Activated gamma-delta T cell treated with anti-CD3 and anti-CD28 coated beads, Interleukin-2, amount 50 U/mL, for 16 hours (primary cell): Measurements from ENCODE around the gene NYAP2.

Experiments used
- DNase-seq: peaks from one replicate; pipeline ENCODE4 v3.0.0-alpha.2; 2020; ENCODE audit warnings: low read depth

NYAP2 gene

GRCh38 chr2:225399504-225399903 lies at the start of gene NYAP2:
TSS of gene NYAP2 (plus strand) at chr2:225399710. CDS start at chr2:225408881, 9,171 bp downstream.
- no peak for DNase-seq

GRCh38 chr2:225353579-225354085 lies 45.9 kb upstream of the NYAP2 start:
- DNase-seq = no peak

- no peak for DNase-seq
Measured at GRCh38 chr2:225354281-225354774, 45.2 kb upstream of the NYAP2 start.

GRCh38 chr2:225355788-225356187 lies 43.7 kb upstream of the NYAP2 start:
- DNase-seq = no peak

- no peak for DNase-seq
Measured at GRCh38 chr2:225366731-225367130, 32.8 kb upstream of the NYAP2 start.

DNA sequence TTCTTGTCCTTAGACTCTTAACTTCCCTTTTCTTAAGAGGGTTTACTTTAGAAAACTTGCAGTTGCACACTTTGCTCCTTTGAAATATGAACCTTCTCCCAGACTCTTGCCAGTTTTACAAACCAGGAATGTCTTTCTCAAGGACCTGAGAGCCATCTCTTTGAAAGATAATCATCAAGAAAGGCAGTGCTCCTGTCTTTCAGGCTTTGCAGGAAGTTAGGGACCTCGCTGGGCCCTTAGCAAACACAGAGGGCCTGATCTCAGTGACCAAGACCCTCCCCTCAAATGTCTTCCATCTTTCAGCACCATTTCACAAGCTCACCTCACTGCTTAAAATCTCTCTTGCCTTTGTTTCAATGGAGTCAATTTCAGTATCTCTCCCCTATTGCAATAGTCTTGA lies 32.0 kb upstream of the NYAP2 start:
- no peak for DNase-seq

GRCh38 chr2:225378984-225379383 lies 20.5 kb upstream of the NYAP2 start:
- no peak for DNase-seq

GRCh38 chr2:225379856-225380255 lies 19.7 kb upstream of the NYAP2 start:
- DNase-seq = no peak

GRCh38 chr2:225381609-225382008 lies 17.9 kb upstream of the NYAP2 start:
- no peak for DNase-seq

- no peak for DNase-seq
Measured at GRCh38 chr2:225398372-225398771, 1.1 kb upstream of the NYAP2 start.

DNA sequence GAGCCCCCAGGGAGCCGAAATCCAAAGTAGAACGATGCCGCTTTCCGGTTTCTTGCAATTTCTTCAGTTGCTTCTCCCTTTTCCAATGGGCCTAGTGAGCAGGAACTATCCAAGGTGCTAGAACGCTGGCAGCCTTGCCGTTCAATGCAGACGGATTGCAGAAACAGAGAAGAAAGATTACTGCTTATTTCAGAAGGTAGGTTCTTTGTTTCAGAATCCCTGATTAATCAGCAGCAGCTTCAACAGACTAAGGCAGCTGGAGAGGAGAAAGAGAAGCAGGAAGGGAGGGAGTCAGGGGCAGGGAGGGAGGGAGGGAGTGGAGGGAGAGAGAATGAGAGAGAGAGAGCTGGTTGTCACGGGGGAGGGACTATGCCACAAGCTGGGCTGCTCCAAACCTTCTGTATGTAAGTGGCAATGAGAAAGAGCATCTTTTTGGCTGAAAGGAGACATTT lies 576 bp downstream of the NYAP2 start:
- no peak for DNase-seq

DNA sequence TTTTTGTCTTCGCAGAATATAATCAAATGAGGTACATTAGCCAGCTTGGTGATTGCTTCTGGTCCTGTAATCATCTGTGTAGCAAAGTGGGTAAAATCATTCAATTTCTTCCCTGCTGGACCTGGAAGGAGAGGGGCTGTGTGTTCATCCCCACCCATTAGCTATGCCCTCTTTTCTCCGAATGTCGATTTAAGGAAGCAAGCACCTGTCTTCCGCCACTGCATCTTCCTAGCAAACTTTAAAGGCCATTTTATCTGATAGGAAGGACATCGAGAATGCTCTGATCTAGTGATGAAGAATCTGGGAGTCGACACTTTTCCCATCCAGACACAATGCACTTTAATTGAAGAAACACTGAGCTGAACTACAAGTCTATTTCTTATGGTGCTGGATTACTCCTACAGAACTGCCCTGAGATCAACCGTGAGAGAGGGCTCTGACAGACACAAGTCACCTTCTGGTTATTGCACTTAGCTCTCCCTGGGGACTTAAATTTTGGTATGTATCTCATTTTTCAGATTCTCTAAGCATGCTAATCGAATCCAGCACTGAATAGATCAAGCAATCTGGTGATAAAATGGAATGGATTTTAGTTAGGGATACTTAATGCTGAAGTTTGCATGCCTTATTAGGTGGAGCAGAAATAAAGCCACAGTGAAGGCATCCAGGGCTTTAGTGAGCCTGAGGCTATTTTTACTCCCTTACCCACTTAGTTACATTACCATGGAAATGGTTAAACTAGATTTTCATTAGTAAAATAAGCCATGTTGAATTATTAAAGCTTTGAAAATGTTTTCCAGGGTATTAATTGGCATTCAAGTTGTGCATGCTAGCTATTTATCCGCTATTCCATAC lies 1.3 kb downstream of the NYAP2 start:
- DNase-seq = no peak

DNA sequence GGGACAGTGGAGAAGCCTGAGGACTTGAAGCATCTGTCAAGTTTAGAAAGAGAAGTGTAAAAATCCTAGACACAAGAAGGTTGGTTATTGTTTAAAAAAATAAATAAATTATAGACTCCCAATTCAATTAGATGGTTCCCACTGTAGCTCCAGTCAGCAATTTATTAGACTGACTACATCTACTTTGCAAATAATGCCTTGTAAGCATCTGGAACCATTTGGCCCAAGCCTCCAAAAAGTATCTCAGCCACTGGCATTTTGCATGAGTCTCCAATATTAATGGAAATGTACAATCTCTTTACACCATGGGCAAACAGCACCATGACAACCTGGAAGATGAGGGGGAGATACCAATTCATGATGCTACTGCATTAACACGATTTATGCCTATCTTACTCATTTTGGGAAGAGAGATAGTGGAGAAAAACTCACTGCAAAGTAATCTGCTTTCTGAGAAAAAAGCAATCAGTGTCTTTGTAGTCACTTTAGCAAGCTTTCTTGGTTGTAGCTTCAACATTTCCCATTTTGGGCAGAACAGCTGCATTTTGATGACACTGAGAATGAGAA lies 2.8 kb downstream of the NYAP2 start:
- no peak for DNase-seq

DNA sequence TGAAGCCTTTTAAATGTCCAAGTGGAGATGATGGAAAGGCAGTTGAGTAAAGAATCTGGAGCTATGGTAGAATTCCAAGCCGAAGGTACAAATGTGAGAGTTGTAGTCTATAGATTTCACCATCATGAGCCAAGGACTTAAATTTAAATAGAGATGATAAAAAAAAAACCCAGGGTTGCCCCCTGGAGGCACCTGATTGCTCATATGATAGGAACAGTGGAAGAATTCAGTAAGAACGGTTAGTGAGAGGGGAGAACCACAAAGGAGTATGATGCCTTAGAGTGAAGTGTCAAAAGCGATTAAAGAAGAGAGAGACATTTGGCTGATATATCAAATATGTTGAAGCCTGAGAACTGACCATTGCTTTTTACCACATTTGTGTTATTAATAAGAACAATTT lies 11.9 kb downstream of the NYAP2 start:
- DNase-seq = no peak

- DNase-seq = no peak
Measured at GRCh38 chr2:225413786-225414185, 14.3 kb downstream of the NYAP2 start.

DNA sequence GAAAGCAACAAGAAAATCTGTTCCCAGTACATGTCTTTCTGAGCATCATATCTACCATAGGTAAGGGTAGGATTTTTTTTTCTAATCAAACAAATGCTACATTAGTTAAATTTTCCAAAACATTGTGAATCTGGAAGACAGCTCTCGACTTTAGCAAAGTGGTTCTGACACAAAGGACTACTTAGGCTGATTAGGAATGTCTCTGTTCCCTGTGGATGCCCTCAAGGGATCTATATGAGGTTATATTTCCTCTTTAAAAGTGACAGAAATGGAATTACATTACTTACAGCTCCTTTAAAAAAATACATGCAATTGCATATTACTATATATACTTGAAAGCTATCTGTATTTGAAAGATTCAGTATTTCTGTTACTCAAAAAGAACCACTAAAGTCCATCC lies 15.4 kb downstream of the NYAP2 start:
- DNase-seq = no peak

- DNase-seq = no peak
Measured at GRCh38 chr2:225415341-225415740, 15.8 kb downstream of the NYAP2 start.

- no peak for DNase-seq
Measured at GRCh38 chr2:225415792-225416191, 16.3 kb downstream of the NYAP2 start.

DNA sequence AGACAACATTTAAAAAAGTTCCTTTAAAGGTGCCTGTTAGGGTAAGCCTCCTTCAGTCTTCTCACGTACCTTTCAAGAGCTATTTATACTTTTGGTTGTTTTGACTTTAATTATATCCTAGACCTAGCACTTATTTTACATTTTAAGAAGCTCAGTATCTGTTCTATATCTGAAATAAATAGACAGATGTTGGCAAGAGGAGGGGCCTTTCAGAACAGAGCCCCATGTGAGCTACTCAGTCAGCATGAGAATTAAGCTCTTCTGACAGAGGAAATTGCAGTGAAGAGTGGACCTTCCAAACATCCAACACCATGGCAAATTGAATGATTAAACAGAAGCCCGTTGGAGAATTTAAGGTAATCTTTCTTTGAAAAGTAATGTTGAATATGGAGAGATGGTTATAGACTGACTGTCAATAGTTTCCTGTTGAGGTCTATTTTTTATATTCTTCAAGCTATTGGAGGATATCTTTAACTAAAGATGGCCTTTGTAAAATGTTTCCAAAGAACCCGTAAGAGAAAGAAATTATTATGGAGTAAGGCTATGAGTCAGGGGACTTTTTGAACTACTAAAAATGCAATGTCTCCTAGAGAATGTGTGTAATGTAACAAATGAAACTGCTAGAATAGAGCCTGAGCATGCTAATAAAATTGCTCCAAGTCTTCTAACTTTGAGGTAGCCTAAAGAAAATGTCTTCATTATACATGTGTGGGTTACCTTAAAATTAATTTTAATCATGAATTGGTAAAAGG lies 17.3 kb downstream of the NYAP2 start:
- no peak for DNase-seq

- DNase-seq = no peak
Measured at GRCh38 chr2:225419033-225419432, 19.5 kb downstream of the NYAP2 start.

DNA sequence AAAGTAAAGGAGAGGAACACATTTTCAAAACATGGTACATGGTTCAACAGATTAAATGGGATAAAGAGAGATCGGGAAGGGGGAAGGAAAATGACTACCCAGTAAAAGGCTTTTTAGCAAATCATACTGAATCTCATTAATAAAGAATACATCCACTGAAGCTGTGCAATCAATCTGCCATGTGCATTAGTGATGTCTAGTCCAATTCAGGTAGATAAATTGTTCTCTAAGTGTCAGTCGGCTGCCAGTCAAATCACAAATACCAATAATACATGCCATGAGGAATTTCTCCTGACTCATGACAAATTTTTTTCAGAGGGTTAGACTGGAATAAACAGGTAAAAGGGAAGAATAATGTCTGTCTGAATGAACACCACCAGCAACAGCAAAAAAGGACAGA lies 22.6 kb downstream of the NYAP2 start:
- DNase-seq = no peak

- no peak for DNase-seq
Measured at GRCh38 chr2:225425284-225425683, 25.8 kb downstream of the NYAP2 start.

DNA sequence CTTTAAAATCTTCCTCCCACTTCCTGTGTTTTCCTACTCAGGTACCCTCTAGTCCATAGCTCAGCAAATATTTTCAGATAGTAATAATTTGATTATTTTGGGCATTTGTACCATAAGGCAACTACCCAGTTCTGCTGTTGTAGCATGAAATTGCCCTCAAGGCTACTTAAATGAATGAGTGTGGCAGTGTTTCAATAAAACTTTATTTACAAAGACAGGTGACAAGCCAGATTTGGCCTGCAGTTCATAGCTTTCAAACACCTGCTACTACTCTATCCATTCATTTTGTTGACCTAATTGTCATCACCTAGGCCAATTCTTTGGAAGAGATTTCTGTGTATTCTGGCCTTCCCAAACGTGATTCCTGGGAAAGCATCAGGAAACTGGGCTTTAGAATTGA lies 28.9 kb downstream of the NYAP2 start:
- DNase-seq = no peak
